ENCODE data around the gene SMIM7. TPM values are rescaled to one million over a fixed set of nuclear protein-coding genes. Genes with fewer than 3 reads are reported as not detected.

Gene SMIM7
- total RNA-seq, 2 donors from 2014 or later, result 50.9 to 56.7 TPM

- Histone ChIP-seq H3K36me3 (peaks cover 14% of the 10 kb centered on the region), H3K4me1 (peaks cover 0 to 28% of the 10 kb centered on the region in 2 donors), H3K4me3 (peak within 1 kb of the TSS; percentile 78 to 82), H3K9me3 (no peaks in the 10 kb centered on the region), H3K27me3 (no peaks in the 10 kb centered on the region), H3K27ac (peak within 1 kb of the TSS; percentile 94 to 95)
- DNase-seq (ENCODE audit: low spot score), result no peak
- TF ChIP-seq, protein P1, sequence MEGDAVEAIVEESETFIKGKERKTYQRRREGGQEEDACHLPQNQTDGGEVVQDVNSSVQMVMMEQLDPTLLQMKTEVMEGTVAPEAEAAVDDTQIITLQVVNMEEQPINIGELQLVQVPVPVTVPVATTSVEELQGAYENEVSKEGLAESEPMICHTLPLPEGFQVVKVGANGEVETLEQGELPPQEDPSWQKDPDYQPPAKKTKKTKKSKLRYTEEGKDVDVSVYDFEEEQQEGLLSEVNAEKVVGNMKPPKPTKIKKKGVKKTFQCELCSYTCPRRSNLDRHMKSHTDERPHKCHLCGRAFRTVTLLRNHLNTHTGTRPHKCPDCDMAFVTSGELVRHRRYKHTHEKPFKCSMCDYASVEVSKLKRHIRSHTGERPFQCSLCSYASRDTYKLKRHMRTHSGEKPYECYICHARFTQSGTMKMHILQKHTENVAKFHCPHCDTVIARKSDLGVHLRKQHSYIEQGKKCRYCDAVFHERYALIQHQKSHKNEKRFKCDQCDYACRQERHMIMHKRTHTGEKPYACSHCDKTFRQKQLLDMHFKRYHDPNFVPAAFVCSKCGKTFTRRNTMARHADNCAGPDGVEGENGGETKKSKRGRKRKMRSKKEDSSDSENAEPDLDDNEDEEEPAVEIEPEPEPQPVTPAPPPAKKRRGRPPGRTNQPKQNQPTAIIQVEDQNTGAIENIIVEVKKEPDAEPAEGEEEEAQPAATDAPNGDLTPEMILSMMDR (IDR thresholded peaks at IDR 0.05), result no peak
Measured at GRCh38 chr19:16660763-16661479, 977 bp upstream of the SMIM7 start, which contains the start of gene TMEM38A. Gene TMEM38A, plus strand, starts transcription at chr19:16661139. Its CDS starts 79 bp downstream, at chr19:16661218.

DNA sequence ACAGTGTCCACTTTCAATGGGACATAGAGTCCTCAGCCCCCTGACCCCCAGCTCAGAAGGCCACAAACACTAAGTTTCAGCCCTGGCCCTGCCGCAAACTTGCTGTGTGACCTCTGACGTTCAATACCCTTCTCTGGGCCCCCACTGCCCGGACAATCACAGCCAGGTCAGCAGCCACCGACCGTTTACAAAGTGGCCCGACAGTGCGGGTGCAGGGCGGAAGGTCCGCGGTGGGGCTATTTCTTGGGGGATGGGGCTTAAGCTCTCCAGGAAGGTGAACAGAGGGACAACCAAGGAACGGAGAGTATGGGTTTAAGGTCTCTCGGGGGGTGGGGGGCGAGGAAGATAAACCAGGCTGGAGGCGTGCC is 496 bp downstream of the SMIM7 start:
- Histone ChIP-seq H3K4me3 (peak overlapping the region; percentile 78 to 82), H3K36me3 (peaks cover 28% of the 10 kb centered on the region), H3K9me3 (no peaks in the 10 kb centered on the region), H3K27me3 (no peaks in the 10 kb centered on the region), H3K27ac (peak overlapping the region; percentile 94 to 95), H3K4me1 (peaks cover 0 to 28% of the 10 kb centered on the region in 2 donors)
- DNase-seq (ENCODE audit: low spot score), result no peak
- TF ChIP-seq, protein P1 (IDR thresholded peaks at IDR 0.05), result no peak

- H3K4me3 ChIP-seq, result no peak overlapping the region
- DNase-seq (ENCODE audit: low spot score), result no peak
- no peak overlapping the region for H3K27ac ChIP-seq
- TF ChIP-seq, protein P1 (IDR thresholded peaks at IDR 0.05), result no peak
- H3K9me3 ChIP-seq, result no peaks in the 10 kb centered on the region
- peaks cover 48% of the 10 kb centered on the region for H3K36me3 ChIP-seq
- H3K27me3 ChIP-seq, result no peaks in the 10 kb centered on the region
- H3K4me1 ChIP-seq, result peaks cover 0 to 28% of the 10 kb centered on the region in 2 donors
Measured at GRCh38 chr19:16657384-16657783, 2.6 kb downstream of the SMIM7 start.

- DNase-seq (ENCODE audit: low spot score), result no peak
- Histone ChIP-seq H3K27me3 (no peaks in the 10 kb centered on the region), H3K4me3 (no peak overlapping the region), H3K4me1 (peaks cover 0 to 18% of the 10 kb centered on the region in 2 donors), H3K9me3 (no peaks in the 10 kb centered on the region), H3K27ac (no peak overlapping the region), H3K36me3 (peaks cover 65% of the 10 kb centered on the region)
- TF ChIP-seq, protein P1 (IDR thresholded peaks at IDR 0.05), result no peak
Measured at GRCh38 chr19:16655727-16656126, 4.2 kb downstream of the SMIM7 start.

GRCh38 chr19:16654627-16655026 is 5.3 kb downstream of the SMIM7 start:
- no peak for DNase-seq (ENCODE audit: low spot score)
- H3K9me3 ChIP-seq, result no peaks in the 10 kb centered on the region
- H3K36me3 ChIP-seq, result peaks cover 65% of the 10 kb centered on the region
- TF ChIP-seq, protein P1 (IDR thresholded peaks at IDR 0.05), result no peak
- peaks cover 0 to 18% of the 10 kb centered on the region in 2 donors for H3K4me1 ChIP-seq
- no peaks in the 10 kb centered on the region for H3K27me3 ChIP-seq
- no peak overlapping the region for H3K27ac ChIP-seq
- H3K4me3 ChIP-seq, result no peak overlapping the region

All from right atrium auricular region (tissue), 2 donors.